DOHH2 (cell line): ENCODE measurements around the gene SLFN12L.
"Not testable (repeated sequence)": the region's sequence is repeated elsewhere in the genome, so short reads cannot be mapped to it uniquely, and the experiment has no call there.

Experiments used
- H3F3A ChIP-seq: fragments of 200-600 bp; sonication (generic), shearing (Covaris generic); 2 replicates; pipeline ENCODE4 v1.6.0; 2016; ENCODE audit warnings: antibody characterized with exemption, mild to moderate bottlenecking; ENCODE audit not compliant: control insufficient read depth, insufficient read depth
- H3K27ac ChIP-seq: fragments of 200-600 bp; sonication (generic); 2 replicates; pipeline ENCODE4 v1.5.1; 2014; ENCODE audit warnings: low read depth, mild to moderate bottlenecking, low read length, moderate library complexity
- H3K27me3 ChIP-seq: fragments of 200-600 bp; sonication (generic); 2 replicates; pipeline ENCODE4 v1.6.1; 2014; ENCODE audit warnings: mild to moderate bottlenecking, low read length, mixed read lengths; ENCODE audit not compliant: control insufficient read depth
- H3K36me3 ChIP-seq: fragments of 200-600 bp; sonication (generic); 2 replicates; pipeline ENCODE4 v1.6.1; 2014; ENCODE audit warnings: mild to moderate bottlenecking, low read length, moderate library complexity, mixed read lengths; ENCODE audit not compliant: control insufficient read depth
- H3K4me1 ChIP-seq: fragments of 200-600 bp; sonication (generic); 2 replicates; pipeline ENCODE4 v1.6.1; 2014; ENCODE audit warnings: mild to moderate bottlenecking, low read length, mixed read lengths; ENCODE audit not compliant: control insufficient read depth
- H3K4me2 ChIP-seq: fragments of 200-600 bp; sonication (generic); 2 replicates; pipeline ENCODE4 v1.6.0; 2014; ENCODE audit warnings: mild to moderate bottlenecking, low read length, moderate library complexity
- H3K4me3 ChIP-seq: fragments of 200-600 bp; sonication (generic); 2 replicates; pipeline ENCODE4 v1.5.1; 2014; ENCODE audit warnings: mild to moderate bottlenecking, low read length, mixed read lengths
- H3K79me2 ChIP-seq: fragments of 200-600 bp; sonication (generic); 2 replicates; pipeline ENCODE4 v1.6.1; 2014; ENCODE audit warnings: mild to moderate bottlenecking, low read length, mixed read lengths; ENCODE audit not compliant: control insufficient read depth
- H3K9me2 ChIP-seq: fragments of 200-600 bp; sonication (generic); replicated peaks from 2 replicates; pipeline ENCODE4 v1.6.1; 2014; ENCODE audit warnings: mild to moderate bottlenecking, low read length, mixed read lengths; ENCODE audit not compliant: control insufficient read depth
- H3K9me3 ChIP-seq: fragments of 200-600 bp; sonication (generic); 2 replicates; pipeline ENCODE4 v1.6.1; 2014; ENCODE audit warnings: antibody characterized with exemption, low read length, mixed read lengths; ENCODE audit not compliant: control insufficient read depth, insufficient read depth
- H4K20me1 ChIP-seq: fragments of 200-600 bp; sonication (generic); 2 replicates; pipeline ENCODE4 v1.6.0; 2014; ENCODE audit warnings: low read depth, mild to moderate bottlenecking, antibody characterized with exemption, low read length, moderate library complexity; ENCODE audit not compliant: control insufficient read depth, insufficient read depth
- CTCF ChIP-seq: fragments of 200-600 bp; sonication (generic); IDR thresholded peaks from one replicate; pipeline ENCODE4 v1.5.1; 2014; ENCODE audit warnings: antibody characterized with exemption, mild to moderate bottlenecking, low read depth, low read length; ENCODE audit not compliant: poor library complexity, severe bottlenecking
- EZH2phosphoT487 ChIP-seq: fragments of 200-600 bp; sonication (generic); IDR thresholded peaks from 2 replicates; pipeline ENCODE4 v1.6.1; 2017; ENCODE audit warnings: borderline replicate concordance, mild to moderate bottlenecking, antibody characterized with exemption, low read length, moderate library complexity, mixed read lengths

The SLFN12L gene

GRCh38 chr17:35540589-35541404, 3.3 kb upstream of the SLFN12L start:
- Histone ChIP-seq H3K27ac (no peak overlapping the region), H3K27me3 (peaks cover 12% of the 10 kb centered on the region; the same call in 1 of the 2 replicates), H3K36me3 (no peaks in the 10 kb centered on the region), H3K79me2 (no peaks in the 10 kb centered on the region), H3K4me1 (no peaks in the 10 kb centered on the region), H4K20me1 (no peaks in the 10 kb centered on the region), H3K9me3 (no peaks in the 10 kb centered on the region), H3K9me2 (no peaks in the 10 kb centered on the region), H3F3A (no peaks in the 10 kb centered on the region), H3K4me2 (peak overlapping the region; percentile 48), H3K4me3 (peak overlapping the region; percentile 37; the same call in 1 of the 2 replicates)
- TF ChIP-seq EZH2phosphoT487: no peak
- no peak for TF ChIP-seq CTCF

- Histone ChIP-seq H3K9me3 (no peaks in the 10 kb centered on the region), H3K4me3 (no peak overlapping the region), H4K20me1 (no peaks in the 10 kb centered on the region), H3K9me2 (no peaks in the 10 kb centered on the region), H3K27me3 (peaks cover 12% of the 10 kb centered on the region; the same call in 1 of the 2 replicates), H3F3A (no peaks in the 10 kb centered on the region), H3K36me3 (no peaks in the 10 kb centered on the region), H3K27ac (no peak overlapping the region), H3K4me1 (no peaks in the 10 kb centered on the region), H3K4me2 (0 out of 2 replicates have a peak overlapping the region, but pooled peaks have one; percentile 20), H3K79me2 (no peaks in the 10 kb centered on the region)
- TF ChIP-seq CTCF (no peak), EZH2phosphoT487 (no peak)
Measured at GRCh38 chr17:35539659-35540026, 2.2 kb upstream of the SLFN12L start.

GRCh38 chr17:35536664-35537171, 760 bp downstream of the SLFN12L start:
- H3K36me3 ChIP-seq: no peaks in the 10 kb centered on the region
- H3K27ac ChIP-seq: no peak overlapping the region
- H3K9me2 ChIP-seq: no peaks in the 10 kb centered on the region
- H3K9me3 ChIP-seq: no peaks in the 10 kb centered on the region
- TF ChIP-seq CTCF (no peak), EZH2phosphoT487 (no peak)
- H3K27me3 ChIP-seq: 0 out of 2 replicates have a peak, but pooled peaks cover 8% of the 10 kb centered on the region
- no peak overlapping the region for H3K4me3 ChIP-seq
- H3K4me2 ChIP-seq: no peak overlapping the region
- H3F3A ChIP-seq: no peaks in the 10 kb centered on the region
- H3K79me2 ChIP-seq: no peaks in the 10 kb centered on the region
- H3K4me1 ChIP-seq: peaks cover 6% of the 10 kb centered on the region
- no peaks in the 10 kb centered on the region for H4K20me1 ChIP-seq

- H3K79me2 ChIP-seq, H3K27ac ChIP-seq: not testable (repeated sequence)
Measured at GRCh38 chr17:35535406-35535805, 2.1 kb downstream of the SLFN12L start.

More at GRCh38 chr17:35535406-35535805, 2.1 kb downstream of the SLFN12L start:
- H3K4me3 ChIP-seq, H3K36me3 ChIP-seq, H3K4me1 ChIP-seq, H3F3A ChIP-seq, H3K9me3 ChIP-seq, H3K9me2 ChIP-seq, H3K27me3 ChIP-seq, H4K20me1 ChIP-seq, H3K4me2 ChIP-seq: not testable (repeated sequence)
